A673 (cell line): ENCODE data around the gene SLC7A9. TPM values are rescaled to one million over a fixed set of nuclear protein-coding genes. Genes with fewer than 3 reads are reported as not detected.

Experiments used
- BruUV-seq: library from RNA; stranded (reverse); fragments of 400-500 nt; replicated peaks from 2 replicates; lab custom pipeline; 2021; lab: Mats Ljungman, UMichigan
- CTCF ChIA-PET: fragments of 300-600 bp; sonication (Branson Sonifier 250); formaldehyde crosslinking; loops from one replicate; lab custom pipeline; 2022; ENCODE audit warnings: antibody characterized with exemption; lab: Charles Lee
- POLR2A ChIA-PET: fragments of 300-600 bp; sonication (Branson Sonifier 250); formaldehyde crosslinking; loops from one replicate; lab custom pipeline; 2022; ENCODE audit warnings: antibody characterized with exemption; ENCODE audit not compliant: low non-redundant PET; lab: Charles Lee
- DNase-seq: peaks from one replicate; pipeline ENCODE4 v3.0.0-alpha.2; 2015; ENCODE audit warnings: low spot score
- H3K27ac ChIP-seq: fragments of 200-600 bp; sonication (generic); 2 replicates; pipeline ENCODE4 v1.5.1; 2016; ENCODE audit warnings: mixed run types, low read depth, mild to moderate bottlenecking, mixed read lengths, antibody characterized with exemption, low read length; ENCODE audit not compliant: poor library complexity, severe bottlenecking
- H3K27me3 ChIP-seq: fragments of 200-600 bp; sonication (generic); replicated peaks from 2 replicates; pipeline ENCODE4 v1.6.1; 2017; ENCODE audit warnings: mixed run types, low read depth, mild to moderate bottlenecking, mixed read lengths, antibody characterized with exemption, low read length; ENCODE audit not compliant: insufficient read depth, poor library complexity
- H3K36me3 ChIP-seq: fragments of 200-600 bp; sonication (generic); 2 replicates; pipeline ENCODE4 v1.6.1; 2016; ENCODE audit warnings: mixed run types, mild to moderate bottlenecking, mixed read lengths, antibody characterized with exemption, low read length; ENCODE audit not compliant: insufficient read depth, poor library complexity, severe bottlenecking
- H3K4me1 ChIP-seq: fragments of 200-600 bp; sonication (generic); 2 replicates; pipeline ENCODE4 v1.6.1; 2017; ENCODE audit warnings: mixed run types, mild to moderate bottlenecking, mixed read lengths, antibody characterized with exemption, low read length; ENCODE audit not compliant: insufficient read depth, poor library complexity, severe bottlenecking
- H3K4me3 ChIP-seq: fragments of 200-600 bp; sonication (generic); 2 replicates; pipeline ENCODE4 v1.5.1; 2016; ENCODE audit warnings: low read depth, mixed run types, mild to moderate bottlenecking, mixed read lengths, low read length; ENCODE audit not compliant: poor library complexity, severe bottlenecking
- H3K9me3 ChIP-seq: fragments of 200-600 bp; sonication (generic); 2 replicates; pipeline ENCODE4 v1.6.1; 2016; ENCODE audit warnings: mixed run types, low read depth, mild to moderate bottlenecking, mixed read lengths, antibody characterized with exemption, low read length; ENCODE audit not compliant: poor library complexity, severe bottlenecking
- CTCF ChIP-seq: fragments of 300-800, 200-600 bp; sonication (generic); conservative IDR thresholded peaks from 2 replicates; pipeline ENCODE4 v1.5.1; 2017; ENCODE audit warnings: low read depth, mild to moderate bottlenecking, antibody characterized with exemption, low read length, moderate library complexity, mixed read lengths
- EZH2 ChIP-seq: fragments of 200-600 bp; sonication (generic); IDR thresholded peaks from 2 replicates; pipeline ENCODE4 v1.6.1; 2017; ENCODE audit warnings: borderline replicate concordance, low read depth, mild to moderate bottlenecking, mixed read lengths, antibody characterized with exemption, low read length; ENCODE audit not compliant: poor library complexity, severe bottlenecking
- intact Hi-C: fragments of 100-400 bp; cut with micrococcal nuclease; formaldehyde crosslinking; loops from one replicate; pipeline ENCODE4 v1.10.0; 2022; ENCODE audit not compliant: unreplicated experiment
- total RNA-seq: library from RNA; stranded (reverse); gene quantifications from 2 replicates; pipeline ENCODE4 v1.2.3, GENCODE V29; 2021

The SLC7A9 gene
- total RNA-seq, 1 experiment from 2014 or later = 0.34 TPM

GRCh38 chr19:32916969-32917615, 47.5 kb upstream of the SLC7A9 start:
- Histone ChIP-seq H3K36me3 (peaks cover 7% of the 10 kb centered on the region), H3K27me3 (no peaks in the 10 kb centered on the region), H3K4me1 (no peaks in the 10 kb centered on the region), H3K4me3 (no peak overlapping the region), H3K27ac (no peak overlapping the region), H3K9me3 (no peaks in the 10 kb centered on the region)
- no TSS peak for BruUV-seq
- CTCF ChIA-PET = no interaction called here
- POLR2A ChIA-PET = no interaction called here
- intact Hi-C loops = no loop called here
- DNase-seq = no peak
- no peak for TF ChIP-seq EZH2
- TF ChIP-seq CTCF = no peak

GRCh38 chr19:32914879-32915660, 45.5 kb upstream of the SLC7A9 start:
- ChIA-PET CTCF (no interaction called here), POLR2A (no interaction called here)
- no peaks in the 10 kb centered on the region for H3K9me3 ChIP-seq
- H3K4me1 ChIP-seq = no peaks in the 10 kb centered on the region
- H3K27me3 ChIP-seq = no peaks in the 10 kb centered on the region
- H3K36me3 ChIP-seq = peaks cover 7% of the 10 kb centered on the region
- no peak overlapping the region for H3K27ac ChIP-seq
- BruUV-seq = no TSS peak
- no peak for DNase-seq
- no peak overlapping the region for H3K4me3 ChIP-seq
- TF ChIP-seq CTCF (no peak), EZH2 (no peak)
- intact Hi-C loops = no loop called here

DNA sequence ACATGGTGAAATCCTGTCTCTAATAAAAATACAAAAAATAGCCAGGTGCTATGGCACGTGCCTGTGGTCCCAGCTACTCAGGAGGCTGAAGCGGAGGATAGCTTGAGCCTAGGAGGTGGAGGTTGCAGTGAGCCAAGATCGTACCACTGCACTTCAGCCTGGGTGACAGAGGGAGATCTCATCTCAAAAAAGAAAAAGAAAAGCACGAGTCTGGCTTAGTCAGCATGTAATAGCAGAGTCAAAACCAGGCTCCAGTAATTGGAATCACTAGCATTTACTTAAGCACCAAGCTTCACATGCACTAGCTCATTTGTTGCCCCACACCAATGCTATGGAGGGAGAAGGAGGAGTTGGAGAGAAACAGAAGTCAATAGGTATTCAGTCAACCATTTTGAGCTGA, 41.9 kb upstream of the SLC7A9 start:
- Histone ChIP-seq H3K4me3 (no peak overlapping the region), H3K36me3 (peaks cover 10% of the 10 kb centered on the region), H3K27ac (no peak overlapping the region), H3K27me3 (no peaks in the 10 kb centered on the region), H3K4me1 (no peaks in the 10 kb centered on the region), H3K9me3 (no peaks in the 10 kb centered on the region)
- BruUV-seq = no TSS peak
- CTCF ChIA-PET = no interaction called here
- no peak for DNase-seq
- TF ChIP-seq CTCF (no peak), EZH2 (no peak)
- POLR2A ChIA-PET = no interaction called here
- intact Hi-C loops = no loop called here
